HCT116 (cell line): Measurements from ENCODE around the gene LMO7. TPM values are rescaled to one million over a fixed set of nuclear protein-coding genes. Genes with fewer than 3 reads are reported as not detected.

Experiments used
- ATAC-seq: fragments of 200-7000 bp; cut with Tn5 transposase; 2 replicates; pipeline ENCODE4 v1.9.1; 2020; ENCODE audit warnings: mild to moderate bottlenecking, moderate library complexity
- BruUV-seq: library from RNA; stranded (reverse); fragments of 400-500 nt; replicated peaks from 2 replicates; lab custom pipeline; 2021; lab: Mats Ljungman, UMichigan
- CTCF ChIA-PET: fragments of 300-600 bp; sonication (Branson Sonifier 250); formaldehyde crosslinking; loops from one replicate; lab custom pipeline; 2021; ENCODE audit warnings: antibody characterized with exemption; lab: Charles Lee
- POLR2A ChIA-PET: fragments of 300-600, 350-600 bp; sonication (Branson Sonifier 250); formaldehyde crosslinking; loops from one replicate; lab custom pipeline; 2021; ENCODE audit warnings: antibody characterized with exemption; lab: Charles Lee
- RAD21 ChIA-PET, 2 experiments: fragments of 300-600 bp; sonication (Branson Sonifier 250); formaldehyde crosslinking; loops; one replicate each; lab custom pipeline; 2023; ENCODE audit warnings: low total read pairs in 2 of 2; ENCODE audit not compliant: uncharacterized antibody in 2 of 2, unreplicated experiment in 2 of 2, low non-redundant PET in 1 of 2; lab: Charles Lee
- DNase-seq: peaks from one replicate; pipeline ENCODE4 v3.0.0-alpha.2; 2010; ENCODE audit warnings: low read depth, low spot score
- H2AFZ ChIP-seq: fragments of 200-600 bp; shearing (Covaris generic), sonication (generic); 2 replicates; pipeline ENCODE4 v1.6.1; 2017; ENCODE audit warnings: low read depth, mixed run types, mixed read lengths, antibody characterized with exemption, low read length; ENCODE audit not compliant: poor library complexity, severe bottlenecking
- H3K27ac ChIP-seq: 2 replicates; pipeline ENCODE4 v1.5.1; 2012; ENCODE audit warnings: low read depth, low read length
- H3K27me3 ChIP-seq: fragments of 200-600 bp; sonication (generic); 2 replicates; pipeline ENCODE4 v1.6.1; 2016; ENCODE audit warnings: mixed run types, low read length, mixed read lengths; ENCODE audit not compliant: insufficient read depth
- H3K36me3 ChIP-seq, 2 experiments: fragments of 200-500 bp in 1 of 2; fragments of 200-600 bp in 1 of 2; sonication (Bioruptor generic) in 1 of 2; sonication (generic) in 1 of 2; 2 replicates each; pipeline versions ENCODE4 v1.5.1 to v1.6.1; 2014 to 2016; ENCODE audit warnings: low read length in 2 of 2, inconsistent platforms in 1 of 2, mixed read lengths in 1 of 2, mixed run types in 1 of 2; ENCODE audit not compliant: insufficient read depth in 2 of 2, control insufficient read depth in 1 of 2
- H3K4me1 ChIP-seq, 2 experiments: fragments of 200-600 bp in 1 of 2; sonication (generic) in 1 of 2; 2 replicates each; pipeline versions ENCODE4 v1.5.1 to v1.6.1; 2012 to 2017; ENCODE audit warnings: low read length in 2 of 2, inconsistent platforms in 1 of 2, mild to moderate bottlenecking in 1 of 2, mixed read lengths in 1 of 2, mixed run types in 1 of 2, moderate library complexity in 1 of 2; ENCODE audit not compliant: insufficient read depth in 2 of 2, control insufficient read depth in 1 of 2
- H3K4me2 ChIP-seq: fragments of 200-600 bp; sonication (generic); 2 replicates; pipeline ENCODE4 v1.6.1; 2017; ENCODE audit warnings: mixed run types, low read length, mixed read lengths
- H3K4me3 ChIP-seq, 2 experiments: fragments of 200-600 bp in 1 of 2; sonication (generic) in 1 of 2; replicated peaks in 1 of 2; 2 replicates each; pipeline ENCODE4 v1.5.1; 2011 to 2016; ENCODE audit warnings: low read length in 2 of 2, control low read depth in 1 of 2, low read depth in 1 of 2, mild to moderate bottlenecking in 1 of 2, mixed read lengths in 1 of 2, mixed run types in 1 of 2
- H3K79me2 ChIP-seq: fragments of 200-600 bp; sonication (generic); 2 replicates; pipeline ENCODE4 v1.6.1; 2017; ENCODE audit warnings: mild to moderate bottlenecking, mixed run types, low read length, moderate library complexity, mixed read lengths; ENCODE audit not compliant: insufficient read depth
- H3K9ac ChIP-seq: fragments of 200-600 bp; sonication (generic); 2 replicates; pipeline ENCODE4 v1.6.1; 2016; ENCODE audit warnings: low read length, mixed read lengths
- H3K9me2 ChIP-seq: fragments of 200-600 bp; sonication (generic), shearing (Covaris generic); 2 replicates; pipeline ENCODE4 v1.6.1; 2017; ENCODE audit warnings: mixed run types, mild to moderate bottlenecking, moderate library complexity; ENCODE audit not compliant: insufficient read depth
- H3K9me3 ChIP-seq, 2 experiments: fragments of 200-500 bp in 1 of 2; fragments of 200-600 bp in 1 of 2; sonication (Bioruptor generic) in 1 of 2; sonication (generic) in 1 of 2; 2 replicates each; pipeline ENCODE4 v1.6.1; 2014 to 2017; ENCODE audit warnings: low read length in 2 of 2, mixed read lengths in 2 of 2, inconsistent platforms in 1 of 2, low read depth in 1 of 2, mild to moderate bottlenecking in 1 of 2, mixed run types in 1 of 2, moderate library complexity in 1 of 2; ENCODE audit not compliant: control insufficient read depth in 1 of 2, insufficient read depth in 1 of 2
- H4K20me1 ChIP-seq: fragments of 200-600 bp; sonication (generic), shearing (Covaris generic); 2 replicates; pipeline ENCODE4 v1.6.1; 2017; ENCODE audit warnings: mixed run types, mild to moderate bottlenecking, moderate library complexity; ENCODE audit not compliant: insufficient read depth
- ATF3 ChIP-seq: IDR thresholded peaks from 2 replicates; pipeline ENCODE4 v1.6.1; 2012
- ELF1 ChIP-seq: IDR thresholded peaks from 2 replicates; pipeline ENCODE4 v1.6.1; 2012; ENCODE audit warnings: low read depth, borderline replicate concordance
- EZH2 ChIP-seq: fragments of 200-600 bp; sonication (generic); IDR thresholded peaks from 2 replicates; pipeline ENCODE4 v1.6.1; 2017; ENCODE audit warnings: antibody characterized with exemption, mixed run types
- EZH2phosphoT487 ChIP-seq: fragments of 200-600 bp; IDR thresholded peaks from 2 replicates; pipeline ENCODE4 v1.6.1; 2018; ENCODE audit warnings: antibody characterized with exemption, borderline replicate concordance
- FOSL1 ChIP-seq: IDR thresholded peaks from 2 replicates; pipeline ENCODE4 v1.6.1; 2012; ENCODE audit warnings: low read depth
- JUND ChIP-seq: IDR thresholded peaks from 2 replicates; pipeline ENCODE4 v1.6.1; 2012
- RAD21 ChIP-seq: IDR thresholded peaks from 2 replicates; pipeline ENCODE4 v1.6.1; 2012; ENCODE audit warnings: low read depth, mild to moderate bottlenecking
- SP1 ChIP-seq: IDR thresholded peaks from 2 replicates; pipeline ENCODE4 v1.6.1; 2012; ENCODE audit warnings: low read depth
- TCF7L2 ChIP-seq: IDR thresholded peaks from 2 replicates; pipeline ENCODE4 v1.7.0; 2011; ENCODE audit warnings: borderline replicate concordance, inconsistent platforms; ENCODE audit not compliant: insufficient read depth, insufficient read length; ENCODE audit errors: extremely low read depth
- ZFX ChIP-seq: fragments of 450-650 bp; IDR thresholded peaks from 2 replicates; pipeline ENCODE4 v1.6.1; 2017
- intact Hi-C: fragments of 100-400 bp; cut with micrococcal nuclease; formaldehyde crosslinking; loops from 2 replicates; pipeline ENCODE4 v1.10.0; 2022
- total RNA-seq: library from RNA; stranded (reverse); gene quantifications from one replicate; pipeline ENCODE4 v1.2.1, GENCODE V29; 2021; ENCODE audit not compliant: unreplicated experiment
- TF ChIP-seq, protein P1 (sequence below): IDR thresholded peaks from 2 replicates; pipeline ENCODE4 v1.6.1; 2012
- TF ChIP-seq, protein P2 (sequence below): IDR thresholded peaks from 2 replicates; pipeline ENCODE4 v1.6.1; 2011; ENCODE audit warnings: mild to moderate bottlenecking, low read length, moderate library complexity; ENCODE audit not compliant: insufficient replicate concordance; ENCODE audit errors: extremely low read depth

The LMO7 gene
- total RNA-seq, 1 experiment from 2014 or later = 8.1 TPM

GRCh38 chr13:75736173-75736572 is 100.0 kb downstream of the LMO7 start:
- CTCF ChIA-PET = no interaction called here
- Histone ChIP-seq H3K9ac (no peak overlapping the region), H4K20me1 (no peaks in the 10 kb centered on the region), H3K4me3 (no peak overlapping the region), H2AFZ (no peak overlapping the region), H3K27me3 (no peaks in the 10 kb centered on the region), H3K9me2 (no peaks in the 10 kb centered on the region)
- POLR2A ChIA-PET = no interaction called here
- RAD21 ChIA-PET = no interaction called here
- intact Hi-C loops = no loop called here
- no peak for ATAC-seq
- TF ChIP-seq RAD21 (no peak), TCF7L2 (no peak), ELF1 (no peak), JUND (no peak), FOSL1 (no peak), SP1 (no peak), ZFX (no peak), EZH2 (no peak), EZH2phosphoT487 (no peak), ATF3 (no peak)
- TF ChIP-seq, protein P1, sequence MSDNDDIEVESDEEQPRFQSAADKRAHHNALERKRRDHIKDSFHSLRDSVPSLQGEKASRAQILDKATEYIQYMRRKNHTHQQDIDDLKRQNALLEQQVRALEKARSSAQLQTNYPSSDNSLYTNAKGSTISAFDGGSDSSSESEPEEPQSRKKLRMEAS = no peak
- TF ChIP-seq, protein P2, sequence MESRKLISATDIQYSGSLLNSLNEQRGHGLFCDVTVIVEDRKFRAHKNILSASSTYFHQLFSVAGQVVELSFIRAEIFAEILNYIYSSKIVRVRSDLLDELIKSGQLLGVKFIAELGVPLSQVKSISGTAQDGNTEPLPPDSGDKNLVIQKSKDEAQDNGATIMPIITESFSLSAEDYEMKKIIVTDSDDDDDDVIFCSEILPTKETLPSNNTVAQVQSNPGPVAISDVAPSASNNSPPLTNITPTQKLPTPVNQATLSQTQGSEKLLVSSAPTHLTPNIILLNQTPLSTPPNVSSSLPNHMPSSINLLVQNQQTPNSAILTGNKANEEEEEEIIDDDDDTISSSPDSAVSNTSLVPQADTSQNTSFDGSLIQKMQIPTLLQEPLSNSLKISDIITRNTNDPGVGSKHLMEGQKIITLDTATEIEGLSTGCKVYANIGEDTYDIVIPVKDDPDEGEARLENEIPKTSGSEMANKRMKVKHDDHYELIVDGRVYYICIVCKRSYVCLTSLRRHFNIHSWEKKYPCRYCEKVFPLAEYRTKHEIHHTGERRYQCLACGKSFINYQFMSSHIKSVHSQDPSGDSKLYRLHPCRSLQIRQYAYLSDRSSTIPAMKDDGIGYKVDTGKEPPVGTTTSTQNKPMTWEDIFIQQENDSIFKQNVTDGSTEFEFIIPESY = no peak
- TF ChIP-seq, all 23 proteins: peak for 0
- no peaks in the 10 kb centered on the region for H3K36me3 ChIP-seq
- H3K27ac ChIP-seq = no peak overlapping the region
- BruUV-seq = no TSS peak
- DNase-seq = no peak
- H3K4me1 ChIP-seq = no peaks in the 10 kb centered on the region
- H3K9me3 ChIP-seq = no peaks in the 10 kb centered on the region
- no peaks in the 10 kb centered on the region for H3K79me2 ChIP-seq
- no peak overlapping the region for H3K4me2 ChIP-seq
